Fibroblast of the aortic adventitia (primary cell): ENCODE results near the gene DTYMK. TPM values are rescaled to one million over a fixed set of nuclear protein-coding genes. Genes with fewer than 3 reads are reported as not detected.
"Not testable (repeated sequence)": the region's sequence is repeated elsewhere in the genome, so short reads cannot be mapped to it uniquely, and the experiment has no call there.

Experiments
- DNase-seq: peaks from one replicate; pipeline ENCODE4 v3.0.0-alpha.2; 2010; ENCODE audit warnings: low read depth
- H3K4me3 ChIP-seq: 2 replicates; pipeline ENCODE4 v1.5.1; 2011; ENCODE audit warnings: low read depth, mild to moderate bottlenecking, control low read depth, low read length, moderate library complexity
- CTCF ChIP-seq: IDR thresholded peaks from 2 replicates; pipeline ENCODE4 v1.5.1; 2011; ENCODE audit warnings: mild to moderate bottlenecking, low read length, control low read depth, inconsistent platforms; ENCODE audit not compliant: insufficient read depth
- total RNA-seq: library from RNA; depleted of rRNA; stranded (reverse); fragments of >200 nt; gene quantifications from 2 replicates; pipeline ENCODE4 v1.2.3, GENCODE V29; 2012; ENCODE audit warnings: low replicate concordance

DTYMK gene
- 12.8 and 41.8 TPM in 2 replicates for total RNA-seq

- no peak for TF ChIP-seq CTCF
- DNase-seq, result peak; percentile 92
- peak within 1 kb of the TSS; percentile 99 for H3K4me3 ChIP-seq
Measured at GRCh38 chr2:241686650-241687425, at the start of gene DTYMK. TSS of gene DTYMK (minus strand) at chr2:241686815. CDS start at chr2:241686783, 32 bp downstream.

GRCh38 chr2:241736111-241736510 lies 49.5 kb upstream of the DTYMK start:
- no peak for DNase-seq
- H3K4me3 ChIP-seq, result no peak overlapping the region
- TF ChIP-seq CTCF, result no peak

- TF ChIP-seq CTCF, result no peak
- DNase-seq, result peak; percentile 74
- peak within 1 kb of the TSS; percentile 80 for H3K4me3 ChIP-seq
Measured at GRCh38 chr2:241734467-241735208, 48.0 kb upstream of the DTYMK start, which contains the start of gene D2HGDH. TSS of gene D2HGDH (plus strand) at chr2:241734630. CDS start at chr2:241735225, 595 bp downstream.

GRCh38 chr2:241734208-241734466 lies 47.5 kb upstream of the DTYMK start:
- TF ChIP-seq CTCF, result peak; percentile 18

GRCh38 chr2:241733391-241734207 lies 47.0 kb upstream of the DTYMK start:
- no peak for TF ChIP-seq CTCF
- DNase-seq, result no peak
- peak overlapping the region; percentile 64 for H3K4me3 ChIP-seq

More at GRCh38 chr2:241734208-241734466, 47.5 kb upstream of the DTYMK start:
- H3K4me3 ChIP-seq, result peak overlapping the region; percentile 64
- DNase-seq, result no peak

GRCh38 chr2:241732513-241733186 lies 46.0 kb upstream of the DTYMK start:
- DNase-seq, result peak; percentile 43
- not testable (repeated sequence) for H3K4me3 ChIP-seq
- TF ChIP-seq CTCF, result peak; percentile 47
